Activated CD4-positive, alpha-beta memory T cell treated with anti-CD3 and anti-CD28 coated beads for 36 hours (primary cell): ENCODE data around the gene MRPL49. TPM values are rescaled to one million over a fixed set of nuclear protein-coding genes. Genes with fewer than 3 reads are reported as not detected.

Source experiments
- CTCF ChIA-PET: fragments of 350-600 bp; sonication (Branson Sonifier 250); formaldehyde crosslinking; loops from one replicate; lab custom pipeline; 2021; ENCODE audit warnings: antibody characterized with exemption, inconsistent platforms; lab: Charles Lee
- POLR2A ChIA-PET: fragments of 350-600 bp; sonication (Branson Sonifier 250); formaldehyde crosslinking; loops from one replicate; lab custom pipeline; 2021; ENCODE audit warnings: antibody characterized with exemption; lab: Charles Lee
- DNase-seq: peaks from one replicate; pipeline ENCODE4 v3.0.0-alpha.2; 2020
- H3K27ac Mint-ChIP-seq: one replicate; pipeline ENCODE4 v1.8.0; 2021; ENCODE audit warnings: mixed read lengths
- H3K27me3 Mint-ChIP-seq: one replicate; pipeline ENCODE4 v1.8.0; 2021; ENCODE audit warnings: mixed read lengths
- H3K36me3 Mint-ChIP-seq: one replicate; pipeline ENCODE4 v1.8.0; 2021; ENCODE audit warnings: mixed read lengths
- H3K4me1 Mint-ChIP-seq: one replicate; pipeline ENCODE4 v1.8.0; 2021; ENCODE audit warnings: low read depth, mixed read lengths
- H3K4me3 Mint-ChIP-seq: one replicate; pipeline ENCODE4 v1.8.0; 2021; ENCODE audit warnings: mild to moderate bottlenecking, mixed read lengths
- H3K9me3 Mint-ChIP-seq: one replicate; pipeline ENCODE4 v1.8.0; 2021; ENCODE audit warnings: mixed read lengths
- intact Hi-C: fragments of 100-400 bp; cut with micrococcal nuclease; formaldehyde crosslinking; loops from one replicate; pipeline ENCODE4 v1.15.1; 2023
- total RNA-seq, 2 experiments: library from RNA; stranded (reverse); gene quantifications; one replicate each; pipeline ENCODE4 v1.2.3, GENCODE V29; 2021

Gene MRPL49
- total RNA-seq, 2 experiments from 2014 or later, result 48.5 to 52.5 TPM

GRCh38 chr11:65156256-65156655 lies 34.1 kb downstream of the MRPL49 start:
- ChIA-PET POLR2A (no interaction called here), CTCF (no interaction called here)
- H3K27me3 Mint-ChIP-seq, result peaks cover 6% of the 10 kb centered on the region
- no peaks in the 10 kb centered on the region for H3K9me3 Mint-ChIP-seq
- H3K27ac Mint-ChIP-seq, result no peak overlapping the region
- no peak overlapping the region for H3K4me3 Mint-ChIP-seq
- H3K4me1 Mint-ChIP-seq, result no peaks in the 10 kb centered on the region
- DNase-seq, result no peak
- intact Hi-C loops, result no loop called here
- no peaks in the 10 kb centered on the region for H3K36me3 Mint-ChIP-seq

- Mint-ChIP-seq H3K9me3 (no peaks in the 10 kb centered on the region), H3K4me1 (no peaks in the 10 kb centered on the region), H3K27ac (no peak overlapping the region), H3K36me3 (no peaks in the 10 kb centered on the region), H3K27me3 (peaks cover 6% of the 10 kb centered on the region), H3K4me3 (no peak overlapping the region)
- ChIA-PET POLR2A (no interaction called here), CTCF (no interaction called here)
- no peak for DNase-seq
- intact Hi-C loops, result no loop called here
Observed at GRCh38 chr11:65156926-65157325, 34.8 kb downstream of the MRPL49 start.

GRCh38 chr11:65157336-65157735 lies 35.2 kb downstream of the MRPL49 start:
- DNase-seq, result no peak
- H3K4me1 Mint-ChIP-seq, result no peaks in the 10 kb centered on the region
- ChIA-PET POLR2A (no interaction called here), CTCF (interaction anchor here (0.5 to 0.6 kb wide), 2 partner anchors 159 to 1270 kb away, joined by 3 read pairs; no protein-coding TSS in a partner anchor)
- intact Hi-C loops, result no loop called here
- H3K27me3 Mint-ChIP-seq, result peaks cover 6% of the 10 kb centered on the region
- no peak overlapping the region for H3K4me3 Mint-ChIP-seq
- no peak overlapping the region for H3K27ac Mint-ChIP-seq
- H3K9me3 Mint-ChIP-seq, result no peaks in the 10 kb centered on the region
- no peaks in the 10 kb centered on the region for H3K36me3 Mint-ChIP-seq

GRCh38 chr11:65159012-65159411 lies 36.9 kb downstream of the MRPL49 start:
- Mint-ChIP-seq H3K4me3 (no peak overlapping the region), H3K4me1 (no peaks in the 10 kb centered on the region), H3K27ac (no peak overlapping the region), H3K36me3 (no peaks in the 10 kb centered on the region), H3K27me3 (peaks cover 6% of the 10 kb centered on the region), H3K9me3 (no peaks in the 10 kb centered on the region)
- no peak for DNase-seq
- ChIA-PET POLR2A (no interaction called here), CTCF (no interaction called here)
- intact Hi-C loops, result no loop called here

- peaks cover 6% of the 10 kb centered on the region for H3K27me3 Mint-ChIP-seq
- ChIA-PET CTCF (no interaction called here), POLR2A (no interaction called here)
- H3K4me1 Mint-ChIP-seq, result no peaks in the 10 kb centered on the region
- no peak for DNase-seq
- no peaks in the 10 kb centered on the region for H3K36me3 Mint-ChIP-seq
- intact Hi-C loops, result no loop called here
- no peak overlapping the region for H3K4me3 Mint-ChIP-seq
- no peak overlapping the region for H3K27ac Mint-ChIP-seq
- no peaks in the 10 kb centered on the region for H3K9me3 Mint-ChIP-seq
Observed at GRCh38 chr11:65160643-65161042, 38.5 kb downstream of the MRPL49 start.

DNA sequence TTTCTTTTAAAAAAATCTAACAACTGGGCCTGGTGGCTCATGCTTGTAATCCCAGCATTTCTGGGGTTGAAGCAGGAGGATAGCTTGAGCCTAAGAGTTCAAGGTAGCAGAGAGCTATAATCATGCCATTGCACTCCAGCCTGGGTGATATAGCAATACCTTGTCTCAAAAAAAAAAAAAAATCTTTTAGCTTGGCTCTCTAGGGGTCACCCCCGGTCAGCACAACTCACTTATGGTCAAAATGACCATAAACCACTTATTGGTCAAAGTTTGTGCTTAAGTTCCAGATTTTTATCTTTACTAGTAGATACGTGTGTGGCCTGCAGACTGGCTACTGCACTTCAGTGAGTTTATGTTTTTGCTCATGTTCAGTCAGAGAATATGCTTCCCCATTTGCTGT lies 41.6 kb downstream of the MRPL49 start:
- Mint-ChIP-seq H3K4me3 (no peak overlapping the region), H3K9me3 (no peaks in the 10 kb centered on the region), H3K27ac (no peak overlapping the region), H3K27me3 (peaks cover 5% of the 10 kb centered on the region), H3K4me1 (peaks cover 3% of the 10 kb centered on the region), H3K36me3 (no peaks in the 10 kb centered on the region)
- POLR2A ChIA-PET, result no interaction called here
- CTCF ChIA-PET, result no interaction called here
- DNase-seq, result no peak
- intact Hi-C loops, result no loop called here

GRCh38 chr11:65165410-65166317 lies 43.5 kb downstream of the MRPL49 start:
- no peaks in the 10 kb centered on the region for H3K27me3 Mint-ChIP-seq
- intact Hi-C loops, result no loop called here
- CTCF ChIA-PET, result no interaction called here

GRCh38 chr11:65166893-65167292 lies 44.8 kb downstream of the MRPL49 start:
- Mint-ChIP-seq H3K36me3 (no peaks in the 10 kb centered on the region), H3K9me3 (no peaks in the 10 kb centered on the region), H3K4me1 (peaks cover 3% of the 10 kb centered on the region), H3K27ac (no peak overlapping the region), H3K4me3 (no peak overlapping the region), H3K27me3 (no peaks in the 10 kb centered on the region)
- CTCF ChIA-PET, result interaction anchor here (1.6 kb wide), 1 partner anchor 163 kb away, joined by 3 read pairs; no protein-coding TSS in a partner anchor
- POLR2A ChIA-PET, result no interaction called here
- intact Hi-C loops, result no loop called here
- no peak for DNase-seq

More at GRCh38 chr11:65165410-65166317, 43.5 kb downstream of the MRPL49 start:
- no peak for DNase-seq
- no peaks in the 10 kb centered on the region for H3K36me3 Mint-ChIP-seq
- peaks cover 3% of the 10 kb centered on the region for H3K4me1 Mint-ChIP-seq
- no peak overlapping the region for H3K27ac Mint-ChIP-seq
- H3K4me3 Mint-ChIP-seq, result no peak overlapping the region
- POLR2A ChIA-PET, result no interaction called here
- no peaks in the 10 kb centered on the region for H3K9me3 Mint-ChIP-seq

DNA sequence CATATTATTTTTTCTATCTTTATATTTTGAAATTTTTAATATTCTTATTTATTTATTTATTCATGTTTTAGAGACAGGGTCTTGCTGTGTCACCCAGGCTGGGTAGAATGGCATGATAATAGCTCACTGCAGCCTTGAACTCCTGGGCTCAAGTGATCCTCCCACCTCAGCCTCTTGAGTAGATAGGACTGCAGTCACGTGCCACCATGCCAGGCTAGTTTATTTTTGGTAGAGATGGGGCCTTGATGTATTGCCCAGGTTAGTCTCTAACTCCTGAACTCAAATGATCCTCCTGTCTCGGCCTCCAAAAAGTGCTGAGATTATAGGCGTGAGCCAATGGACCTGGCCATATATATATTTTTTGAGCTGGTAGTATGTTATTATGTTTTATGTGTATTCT lies 45.5 kb downstream of the MRPL49 start:
- Mint-ChIP-seq H3K27ac (no peak overlapping the region), H3K36me3 (no peaks in the 10 kb centered on the region), H3K4me1 (peaks cover 3% of the 10 kb centered on the region), H3K27me3 (no peaks in the 10 kb centered on the region), H3K9me3 (no peaks in the 10 kb centered on the region), H3K4me3 (no peak overlapping the region)
- ChIA-PET POLR2A (no interaction called here), CTCF (interaction anchor here (1.0 to 1.6 kb wide), 2 partner anchors 14 to 162 kb away, joined by 3 to 5 read pairs; partner anchors contain the start of gene CAPN1)
- intact Hi-C loops, result no loop called here
- no peak for DNase-seq

DNA sequence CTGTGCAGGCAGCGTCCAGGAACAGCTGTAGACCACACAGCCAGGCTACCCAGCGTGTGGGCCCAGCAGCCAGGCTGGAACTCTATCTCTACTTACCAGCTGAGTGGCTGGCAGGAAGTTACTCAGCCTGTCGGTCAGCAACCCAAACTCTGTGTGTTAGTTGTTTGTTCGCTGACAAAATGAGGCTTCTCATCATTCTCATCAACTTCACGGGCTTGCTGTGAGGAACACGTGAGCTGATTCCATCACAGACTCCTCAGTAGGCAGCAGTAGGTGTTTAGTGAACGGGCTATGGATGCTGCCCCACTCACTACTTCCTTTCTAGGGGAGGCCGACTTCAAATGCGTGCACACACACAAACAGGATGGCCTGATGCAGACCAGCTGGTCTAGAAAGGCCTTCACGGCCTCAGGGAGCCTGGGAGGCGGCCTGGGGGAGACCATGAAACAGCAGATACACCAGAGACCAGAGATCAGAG lies 47.1 kb downstream of the MRPL49 start:
- no peaks in the 10 kb centered on the region for H3K9me3 Mint-ChIP-seq
- no peak overlapping the region for H3K4me3 Mint-ChIP-seq
- H3K27me3 Mint-ChIP-seq, result no peaks in the 10 kb centered on the region
- CTCF ChIA-PET, result no interaction called here
- peaks cover 3% of the 10 kb centered on the region for H3K4me1 Mint-ChIP-seq
- H3K27ac Mint-ChIP-seq, result peak overlapping the region; percentile 14
- POLR2A ChIA-PET, result interaction anchor here (1.4 kb wide), 1 partner anchor 12 kb away, joined by 3 read pairs; the partner anchor contains the start of gene CAPN1
- intact Hi-C loops, result no loop called here
- DNase-seq, result no peak
- H3K36me3 Mint-ChIP-seq, result no peaks in the 10 kb centered on the region

DNA sequence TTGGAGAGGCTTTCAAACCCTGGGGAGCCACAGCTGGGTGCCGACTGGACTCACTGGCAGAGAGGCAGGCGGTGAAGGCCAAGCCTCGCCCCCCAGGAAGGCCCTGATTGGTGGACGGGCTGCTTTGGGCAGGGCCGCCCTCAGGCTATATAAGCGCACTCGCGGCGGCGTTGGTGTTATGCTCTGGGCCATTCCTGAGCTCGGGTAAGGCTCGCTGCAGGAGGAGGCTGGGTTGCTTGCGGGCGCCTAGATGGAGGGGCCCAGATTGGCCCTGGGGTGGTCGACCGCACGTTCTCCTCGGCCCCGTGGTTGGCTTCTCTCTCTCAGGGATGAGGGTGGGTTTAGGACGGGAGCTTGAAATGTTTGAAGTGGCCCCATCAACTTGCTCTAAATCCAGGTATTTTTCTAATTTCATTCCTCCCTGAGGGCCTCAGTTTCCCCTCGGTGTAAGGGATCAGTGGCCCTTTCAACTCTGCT lies 48.0 kb downstream of the MRPL49 start, which contains the start of gene SPDYC:
SPDYC (plus strand) TSS at position 176 of the 477 bp plus-strand sequence. CDS start 1,125 bp downstream, outside the sequence.
- DNase-seq, result no peak
- H3K9me3 Mint-ChIP-seq, result no peaks in the 10 kb centered on the region
- no peak within 1 kb of the TSS for H3K4me3 Mint-ChIP-seq
- POLR2A ChIA-PET, result interaction anchor here (1.4 kb wide), 1 partner anchor 11 kb away, joined by 3 read pairs; the partner anchor contains the start of gene CAPN1
- H3K4me1 Mint-ChIP-seq, result peaks cover 3% of the 10 kb centered on the region
- intact Hi-C loops, result no loop called here
- no peaks in the 10 kb centered on the region for H3K27me3 Mint-ChIP-seq
- H3K36me3 Mint-ChIP-seq, result no peaks in the 10 kb centered on the region
- peak within 1 kb of the TSS; percentile 14 for H3K27ac Mint-ChIP-seq
- CTCF ChIA-PET, result interaction anchor here (1.0 kb wide), 1 partner anchor 10 kb away, joined by 3 read pairs; no protein-coding TSS in a partner anchor

DNA sequence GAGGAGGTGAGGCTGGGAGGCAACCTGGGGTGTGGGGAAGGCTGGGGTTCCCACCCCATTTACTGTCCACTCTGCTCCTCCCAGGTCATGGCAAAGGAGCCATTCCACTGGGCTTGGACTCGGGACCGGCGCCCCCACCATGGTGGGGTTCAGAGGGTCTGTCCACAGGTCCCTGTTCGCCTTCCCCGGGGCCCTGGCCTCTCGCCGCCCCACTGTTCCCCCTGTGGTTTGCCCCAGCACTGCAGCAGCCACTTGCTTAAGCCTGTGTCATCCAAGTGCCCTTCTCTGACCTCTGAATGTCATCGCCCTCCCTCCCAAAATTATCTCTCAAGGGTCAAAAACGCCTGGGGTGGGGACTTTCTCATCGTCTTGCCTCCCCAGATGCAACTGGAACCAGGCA lies 50.5 kb downstream of the MRPL49 start:
- no peaks in the 10 kb centered on the region for H3K27me3 Mint-ChIP-seq
- intact Hi-C loops, result no loop called here
- ChIA-PET CTCF (no interaction called here), POLR2A (interaction anchor here (0.6 kb wide), 1 partner anchor 53 kb away, joined by 3 read pairs; no protein-coding TSS in a partner anchor)
- H3K9me3 Mint-ChIP-seq, result no peaks in the 10 kb centered on the region
- H3K4me3 Mint-ChIP-seq, result no peak overlapping the region
- peaks cover 3% of the 10 kb centered on the region for H3K4me1 Mint-ChIP-seq
- H3K36me3 Mint-ChIP-seq, result no peaks in the 10 kb centered on the region
- no peak overlapping the region for H3K27ac Mint-ChIP-seq
- no peak for DNase-seq
